Measurements from ENCODE around the gene PPP6R3.
"Not testable (repeated sequence)": the region's sequence is repeated elsewhere in the genome, so short reads cannot be mapped to it uniquely, and the experiment has no call there.

PPP6R3 gene

GRCh38 chr11:68531129-68531693 lies 70.7 kb downstream of the PPP6R3 start:
- no peak for DNase-seq

- no peak for DNase-seq
Observed at GRCh38 chr11:68532727-68533369, 72.3 kb downstream of the PPP6R3 start.

- no peak for DNase-seq
Observed at GRCh38 chr11:68533945-68534344, 73.4 kb downstream of the PPP6R3 start.

GRCh38 chr11:68535098-68535497 lies 74.5 kb downstream of the PPP6R3 start:
- DNase-seq, result no peak

- DNase-seq, result no peak
Observed at GRCh38 chr11:68536706-68537105, 76.2 kb downstream of the PPP6R3 start.

- DNase-seq, result no peak
Observed at GRCh38 chr11:68538025-68538424, 77.5 kb downstream of the PPP6R3 start.

- DNase-seq, result no peak
Observed at GRCh38 chr11:68539395-68539794, 78.8 kb downstream of the PPP6R3 start.

GRCh38 chr11:68540504-68540903 lies 80.0 kb downstream of the PPP6R3 start:
- DNase-seq, result not testable (repeated sequence)

- no peak for DNase-seq
Observed at GRCh38 chr11:68541116-68541515, 80.6 kb downstream of the PPP6R3 start.

- no peak for DNase-seq
Observed at GRCh38 chr11:68541991-68542390, 81.4 kb downstream of the PPP6R3 start.

GRCh38 chr11:68542617-68543016 lies 82.1 kb downstream of the PPP6R3 start:
- DNase-seq, result no peak

GRCh38 chr11:68543594-68543993 lies 83.0 kb downstream of the PPP6R3 start:
- DNase-seq, result no peak

GRCh38 chr11:68545347-68545746 lies 84.8 kb downstream of the PPP6R3 start:
- no peak for DNase-seq

GRCh38 chr11:68545796-68546195 lies 85.2 kb downstream of the PPP6R3 start:
- DNase-seq, result no peak

GRCh38 chr11:68546555-68546954 lies 86.0 kb downstream of the PPP6R3 start:
- DNase-seq, result no peak

GRCh38 chr11:68549789-68550484 lies 89.4 kb downstream of the PPP6R3 start:
- no peak for DNase-seq

GRCh38 chr11:68550485-68550817 lies 89.9 kb downstream of the PPP6R3 start:
- DNase-seq, result no peak

GRCh38 chr11:68551223-68551622 lies 90.7 kb downstream of the PPP6R3 start:
- DNase-seq, result no peak

- DNase-seq, result no peak
Observed at GRCh38 chr11:68551777-68552176, 91.2 kb downstream of the PPP6R3 start.

- no peak for DNase-seq
Observed at GRCh38 chr11:68552542-68552941, 92.0 kb downstream of the PPP6R3 start.

- no peak for DNase-seq
Observed at GRCh38 chr11:68560216-68560615, 99.7 kb downstream of the PPP6R3 start.

- DNase-seq, result no peak
Observed at GRCh38 chr11:68563454-68563853, 102.9 kb downstream of the PPP6R3 start.

GRCh38 chr11:68564261-68564660 lies 103.7 kb downstream of the PPP6R3 start:
- DNase-seq, result no peak

GRCh38 chr11:68565768-68566167 lies 105.2 kb downstream of the PPP6R3 start:
- DNase-seq, result no peak

GRCh38 chr11:68567553-68567952 lies 107.0 kb downstream of the PPP6R3 start:
- DNase-seq, result no peak

All from CD4-positive, alpha-beta T cell treated with Interleukin-21 for 1 hour (primary cell).